Measurements from ENCODE around the gene RNF215. TPM values are rescaled to one million over a fixed set of nuclear protein-coding genes. Genes with fewer than 3 reads are reported as not detected.

The RNF215 gene
- total and polyA plus RNA-seq, 2 of the 13 experiments (the other 11 are each of a cell fraction or from before 2014, with no cell fraction given): 5.3 to 6.1 TPM

DNA sequence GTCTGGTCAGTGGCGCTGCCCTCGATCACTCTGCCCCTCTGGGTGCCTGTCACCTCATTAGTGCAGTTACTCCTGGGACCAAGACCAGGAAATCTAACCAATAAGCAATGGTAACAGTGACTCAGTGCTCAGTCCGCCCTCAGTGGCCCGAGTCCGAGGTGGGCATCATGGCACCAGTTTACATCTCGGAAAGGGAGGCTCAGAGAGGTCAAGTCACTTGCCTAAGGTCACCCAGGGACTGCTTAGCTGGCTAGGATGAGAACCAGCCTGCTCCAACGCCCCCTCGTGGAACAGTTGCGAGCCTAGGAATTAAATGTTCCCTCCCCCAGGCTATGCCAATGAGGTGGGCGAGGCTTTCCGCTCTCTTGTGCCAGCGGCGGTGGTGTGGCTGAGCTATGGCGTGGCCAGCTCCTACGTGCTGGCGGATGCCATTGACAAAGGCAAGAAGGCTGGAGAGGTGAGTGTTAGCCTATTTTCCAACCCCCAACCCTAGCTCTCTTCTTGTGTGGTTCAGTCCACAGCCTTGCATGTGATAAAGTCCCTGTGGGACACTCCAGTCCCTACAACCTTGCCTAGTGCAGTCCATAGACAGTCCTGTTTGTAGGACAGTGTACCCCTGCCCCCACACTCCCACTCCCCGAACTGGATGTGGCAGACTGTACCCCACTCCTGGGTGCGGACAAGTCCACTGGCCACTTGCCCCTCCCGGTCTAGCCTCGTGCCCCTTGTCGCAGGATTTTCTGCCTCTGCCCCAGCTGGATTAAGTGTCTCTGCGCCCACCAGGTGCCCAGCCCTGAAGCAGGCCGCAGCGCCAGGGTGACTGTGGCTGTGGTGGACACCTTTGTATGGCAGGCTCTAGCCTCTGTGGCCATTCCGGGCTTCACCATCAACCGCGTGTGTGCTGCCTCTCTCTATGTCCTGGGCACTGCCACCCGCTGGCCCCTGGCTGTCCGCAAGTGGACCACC is 39.5 kb upstream of the RNF215 start:
- Histone ChIP-seq H3K27ac (ENCODE audit: extremely low read length, insufficient read depth, low read length) (peak overlapping the region; percentile 70), H3K79me2 (ENCODE audit: insufficient read depth, low read length) (peaks cover 12% of the 10 kb centered on the region), H2AFZ (ENCODE audit: low read length) (no peak overlapping the region), H3K4me1 (ENCODE audit: insufficient read depth, low read length) (peaks cover 31% of the 10 kb centered on the region), H3K36me3 (replicated peaks in 1 of 2; ENCODE audit: control insufficient read depth in 1 of 2, insufficient read depth in 2 of 2, low read length in 2 of 2) (peaks cover 0 to 5% of the 10 kb centered on the region in 2 experiments; a peak in 2 of 5 replicates), H3K27me3 (ENCODE audit: control insufficient read depth in 1 of 2, insufficient read depth in 2 of 2, low read length in 2 of 2) (no peaks in the 10 kb centered on the region), H4K20me1 (ENCODE audit: insufficient read depth, low read length) (no peaks in the 10 kb centered on the region), H3K4me3 (replicated peaks in 1 of 3; ENCODE audit: insufficient read depth in 1 of 3, low read depth in 2 of 3, low read length in 3 of 3) (peak overlapping the region; percentile 68 to 89 (median 68); a peak in 5 of 6 replicates), H3K9ac (ENCODE audit: insufficient read depth, low read depth, low read length) (peak overlapping the region; percentile 68; the same call in 1 of the 2 replicates), H3K9me3 (ENCODE audit: low read length) (no peaks in the 10 kb centered on the region), H3K4me2 (ENCODE audit: low read depth, low read length) (peak overlapping the region; percentile 99)
- in situ Hi-C loops (cut with HindIII; ENCODE audit: extremely low pct_ligation_motif_present, low pct_unique_long_range_greater_than_20kb) (loop anchor here (5.0 kb wide), 1 partner anchor 34 kb away; no protein-coding TSS in a partner anchor), intact Hi-C loops (cut with micrococcal nuclease; ENCODE audit: unreplicated experiment) (loop anchor here (1.0 kb wide), 1 partner anchor 35 kb away; no protein-coding TSS in a partner anchor)
- FAIRE-seq (peak; percentile 71), DNase-seq (ENCODE audit: low spot score) (peak; percentile 70), ATAC-seq (peak; percentile 16)
- ChIA-PET POLR2A (interaction anchor here (1.0 to 7.2 kb wide), 3 partner anchors 13 to 39 kb away, joined by 3 to 164 read pairs (median 5); partner anchors contain the start of genes RNF215 and SEC14L2), CTCF (ENCODE audit: low intra/inter-chr PET ratio, low total read pairs) (interaction anchor here (1.4 to 2.5 kb wide), 3 partner anchors 35 to 40 kb away, joined by 4 to 43 read pairs (median 5); partner anchors contain the start of gene RNF215)
- BruUV-seq (replicated peaks): no TSS peak
- WGBS (ENCODE audit: low lambda C conversion rate): 77% methylated on average over 27 of the region's 29 CpGs
- TF ChIP-seq AHR (CRISPR knock-in tag; IDR thresholded peaks at IDR 0.05) (no peak), ZNF766 (CRISPR knock-in tag; IDR thresholded peaks at IDR 0.05; ENCODE audit: borderline replicate concordance) (no peak), SP2 (CRISPR knock-in tag; IDR thresholded peaks at IDR 0.05) (no peak), ZNF674 (CRISPR knock-in tag; IDR thresholded peaks at IDR 0.05; ENCODE audit: low read depth) (no peak), KMT2B (CRISPR knock-in tag; IDR thresholded peaks at IDR 0.05) (no peak), CBX2 (IDR thresholded peaks at IDR 0.05; ENCODE audit: low read depth, low read length) (no peak), CBX2 (CRISPR knock-in tag; IDR thresholded peaks at IDR 0.05; ENCODE audit: low read depth) (no peak), TAF15 (IDR thresholded peaks at IDR 0.05; ENCODE audit: low read depth, low read length, poor library complexity, severe bottlenecking) (no peak), ZNF780A (CRISPR knock-in tag; IDR thresholded peaks at IDR 0.05) (no peak), KIAA2018 (CRISPR knock-in tag; IDR thresholded peaks at IDR 0.05; ENCODE audit: borderline replicate concordance) (no peak)
- TF ChIP-seq, protein P1, sequence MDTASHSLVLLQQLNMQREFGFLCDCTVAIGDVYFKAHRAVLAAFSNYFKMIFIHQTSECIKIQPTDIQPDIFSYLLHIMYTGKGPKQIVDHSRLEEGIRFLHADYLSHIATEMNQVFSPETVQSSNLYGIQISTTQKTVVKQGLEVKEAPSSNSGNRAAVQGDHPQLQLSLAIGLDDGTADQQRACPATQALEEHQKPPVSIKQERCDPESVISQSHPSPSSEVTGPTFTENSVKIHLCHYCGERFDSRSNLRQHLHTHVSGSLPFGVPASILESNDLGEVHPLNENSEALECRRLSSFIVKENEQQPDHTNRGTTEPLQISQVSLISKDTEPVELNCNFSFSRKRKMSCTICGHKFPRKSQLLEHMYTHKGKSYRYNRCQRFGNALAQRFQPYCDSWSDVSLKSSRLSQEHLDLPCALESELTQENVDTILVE (CRISPR knock-in tag; IDR thresholded peaks at IDR 0.05): no peak
- TF ChIP-seq, protein P2, sequence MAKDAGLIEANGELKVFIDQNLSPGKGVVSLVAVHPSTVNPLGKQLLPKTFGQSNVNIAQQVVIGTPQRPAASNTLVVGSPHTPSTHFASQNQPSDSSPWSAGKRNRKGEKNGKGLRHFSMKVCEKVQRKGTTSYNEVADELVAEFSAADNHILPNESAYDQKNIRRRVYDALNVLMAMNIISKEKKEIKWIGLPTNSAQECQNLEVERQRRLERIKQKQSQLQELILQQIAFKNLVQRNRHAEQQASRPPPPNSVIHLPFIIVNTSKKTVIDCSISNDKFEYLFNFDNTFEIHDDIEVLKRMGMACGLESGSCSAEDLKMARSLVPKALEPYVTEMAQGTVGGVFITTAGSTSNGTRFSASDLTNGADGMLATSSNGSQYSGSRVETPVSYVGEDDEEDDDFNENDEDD (CRISPR knock-in tag; IDR thresholded peaks at IDR 0.05; ENCODE audit: borderline replicate concordance): no peak
